ENCODE results near the gene CD48.

The CD48 gene

GRCh38 chr1:160748181-160748877 lies 36.7 kb upstream of the CD48 start:
- DNase-seq (ENCODE audit: low read depth), result no peak
- in situ Hi-C loops (cut with HindIII; ENCODE audit: low sequenced_read_pairs), result no loop called here
- no peak for TF ChIP-seq CTCF (IDR thresholded peaks at IDR 0.05; ENCODE audit: low read depth, low read length, missing control alignments)
- H3K4me3 ChIP-seq (ENCODE audit: low read depth, low read length), result no peak overlapping the region

DNA sequence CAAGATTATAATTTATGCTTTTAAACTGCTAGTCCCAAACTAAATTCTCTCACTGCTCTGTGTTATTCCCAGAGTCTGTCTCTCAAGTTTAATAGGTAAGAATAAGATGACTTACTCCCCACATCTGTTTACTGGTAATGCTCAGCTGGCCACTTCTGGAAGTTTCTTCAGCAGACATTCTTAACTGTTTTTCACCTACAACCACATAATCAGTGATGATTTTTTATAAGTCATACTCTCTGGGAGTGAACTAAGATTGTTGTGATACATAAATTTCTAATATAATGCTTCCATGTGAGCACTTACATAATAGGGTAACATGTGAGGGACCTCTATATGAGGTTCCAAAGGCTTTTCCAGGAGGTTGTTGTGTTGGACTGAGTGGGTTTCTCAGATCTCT lies 36.1 kb upstream of the CD48 start:
- no peak for TF ChIP-seq CTCF (IDR thresholded peaks at IDR 0.05; ENCODE audit: low read depth, low read length, missing control alignments)
- H3K4me3 ChIP-seq (ENCODE audit: low read depth, low read length), result no peak overlapping the region
- DNase-seq (ENCODE audit: low read depth), result no peak
- in situ Hi-C loops (cut with HindIII; ENCODE audit: low sequenced_read_pairs), result no loop called here

DNA sequence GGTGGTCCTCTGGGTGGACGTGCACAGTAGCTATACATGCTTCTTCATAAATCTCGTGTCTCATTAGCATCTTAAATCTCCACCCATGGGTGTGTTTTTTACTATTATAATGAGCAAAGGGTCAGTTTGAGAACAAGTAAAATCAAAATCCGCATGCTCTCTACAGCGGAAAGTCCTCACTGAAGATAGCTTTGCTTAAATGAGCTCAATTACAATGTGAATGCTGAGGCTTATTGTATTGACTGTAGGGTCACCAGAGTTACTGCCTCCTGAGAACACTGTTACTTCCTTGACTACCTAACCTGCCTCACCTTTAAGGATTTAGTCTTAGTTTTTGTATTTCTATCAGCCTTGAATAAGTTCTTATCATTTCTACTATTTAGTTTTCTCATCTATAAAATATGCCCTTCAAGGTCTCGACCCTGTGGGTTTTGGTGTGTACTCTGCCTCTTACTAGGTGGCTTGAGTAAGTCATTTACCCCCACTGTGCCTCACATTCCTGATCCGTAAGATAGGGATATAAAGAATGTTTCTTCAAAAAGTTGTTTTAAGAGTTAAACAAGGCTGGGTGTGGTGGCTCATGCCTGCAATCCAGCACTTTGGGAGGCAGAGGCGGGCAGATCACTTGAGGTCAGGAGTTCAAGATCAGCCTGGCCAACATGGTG lies 35.3 kb upstream of the CD48 start:
- H3K4me3 ChIP-seq (ENCODE audit: low read depth, low read length), result no peak overlapping the region
- no peak for DNase-seq (ENCODE audit: low read depth)
- in situ Hi-C loops (cut with HindIII; ENCODE audit: low sequenced_read_pairs), result no loop called here
- no peak for TF ChIP-seq CTCF (IDR thresholded peaks at IDR 0.05; ENCODE audit: low read depth, low read length, missing control alignments)

GRCh38 chr1:160745551-160745950 lies 33.9 kb upstream of the CD48 start:
- H3K4me3 ChIP-seq (ENCODE audit: low read depth, low read length), result no peak overlapping the region
- in situ Hi-C loops (cut with HindIII; ENCODE audit: low sequenced_read_pairs), result no loop called here
- no peak for DNase-seq (ENCODE audit: low read depth)
- TF ChIP-seq CTCF (IDR thresholded peaks at IDR 0.05; ENCODE audit: low read depth, low read length, missing control alignments), result no peak

- in situ Hi-C loops (cut with HindIII; ENCODE audit: low sequenced_read_pairs), result no loop called here
Observed at GRCh38 chr1:160744852-160745520, 33.4 kb upstream of the CD48 start.

More at GRCh38 chr1:160744852-160745520, 33.4 kb upstream of the CD48 start:
- no peak overlapping the region for H3K4me3 ChIP-seq (ENCODE audit: low read depth, low read length)
- DNase-seq (ENCODE audit: low read depth), result no peak
- no peak for TF ChIP-seq CTCF (IDR thresholded peaks at IDR 0.05; ENCODE audit: low read depth, low read length, missing control alignments)

All from astrocyte of the cerebellum (primary cell).